Measurements from ENCODE around the gene PRKAG3. TPM values are rescaled to one million over a fixed set of nuclear protein-coding genes. Genes with fewer than 3 reads are reported as not detected.

PRKAG3 gene
- total RNA-seq, 1 donor from 2014 or later, result not detected

- FAIRE-seq (peak; percentile 36), DNase-seq (ENCODE audit: low read depth) (no peak)
- Histone ChIP-seq H3K4me3 (ENCODE audit: low read depth, low read length) (no peak overlapping the region), H3K36me3 (ENCODE audit: control insufficient read depth, insufficient read depth, low read length) (no peaks in the 10 kb centered on the region), H3K27me3 (ENCODE audit: control insufficient read depth, insufficient read depth, low read length) (peaks cover 2% of the 10 kb centered on the region)
- TF ChIP-seq CTCF (IDR thresholded peaks at IDR 0.05; ENCODE audit: insufficient read depth, low read length, severe bottlenecking), result no peak
These were observed 478 bp upstream of the PRKAG3 start for GRCh38 chr2:218832081-218832480.

GRCh38 chr2:218830526-218831306, 887 bp downstream of the PRKAG3 start:
- FAIRE-seq (no peak), DNase-seq (ENCODE audit: low read depth) (no peak)
- H3K36me3 ChIP-seq (ENCODE audit: control insufficient read depth, insufficient read depth, low read length), result no peaks in the 10 kb centered on the region
- peaks cover 2% of the 10 kb centered on the region for H3K27me3 ChIP-seq (ENCODE audit: control insufficient read depth, insufficient read depth, low read length)
- TF ChIP-seq CTCF (IDR thresholded peaks at IDR 0.05; ENCODE audit: insufficient read depth, low read length, severe bottlenecking), result no peak
- H3K4me3 ChIP-seq (ENCODE audit: low read depth, low read length), result no peak overlapping the region

- Histone ChIP-seq H3K4me3 (ENCODE audit: low read depth, low read length) (no peak overlapping the region), H3K36me3 (ENCODE audit: control insufficient read depth, insufficient read depth, low read length) (no peaks in the 10 kb centered on the region), H3K27me3 (ENCODE audit: control insufficient read depth, insufficient read depth, low read length) (peaks cover 2% of the 10 kb centered on the region)
- no peak for TF ChIP-seq CTCF (IDR thresholded peaks at IDR 0.05; ENCODE audit: insufficient read depth, low read length, severe bottlenecking)
- DNase-seq (ENCODE audit: low read depth) (no peak), FAIRE-seq (no peak)
These were observed 1.6 kb downstream of the PRKAG3 start for GRCh38 chr2:218829868-218830451.

- DNase-seq (ENCODE audit: low read depth) (no peak), FAIRE-seq (no peak)
- no peak for TF ChIP-seq CTCF (IDR thresholded peaks at IDR 0.05; ENCODE audit: insufficient read depth, low read length, severe bottlenecking)
- no peaks in the 10 kb centered on the region for H3K36me3 ChIP-seq (ENCODE audit: control insufficient read depth, insufficient read depth, low read length)
- H3K27me3 ChIP-seq (ENCODE audit: control insufficient read depth, insufficient read depth, low read length), result no peaks in the 10 kb centered on the region
- no peak overlapping the region for H3K4me3 ChIP-seq (ENCODE audit: low read depth, low read length)
These were observed 3.2 kb downstream of the PRKAG3 start for GRCh38 chr2:218828477-218828778.

GRCh38 chr2:218827701-218828476, 3.7 kb downstream of the PRKAG3 start:
- Histone ChIP-seq H3K36me3 (ENCODE audit: control insufficient read depth, insufficient read depth, low read length) (no peaks in the 10 kb centered on the region), H3K4me3 (ENCODE audit: low read depth, low read length) (no peak overlapping the region), H3K27me3 (ENCODE audit: control insufficient read depth, insufficient read depth, low read length) (no peaks in the 10 kb centered on the region)
- FAIRE-seq, result no peak
- no peak for DNase-seq (ENCODE audit: low read depth)
- TF ChIP-seq CTCF (IDR thresholded peaks at IDR 0.05; ENCODE audit: insufficient read depth, low read length, severe bottlenecking), result no peak
